GM10266 (cell line): ENCODE measurements around the gene OSM.
"Not testable (repeated sequence)": the region's sequence is repeated elsewhere in the genome, so short reads cannot be mapped to it uniquely, and the experiment has no call there.

Experiments
- DNase-seq: peaks from one replicate; pipeline ENCODE4 v3.0.0; 2012; ENCODE audit errors: extremely low spot score
- TF ChIP-seq, protein P1 (sequence below): IDR thresholded peaks from 2 replicates; pipeline ENCODE4 v1.5.1; 2012; ENCODE audit warnings: mild to moderate bottlenecking, low read depth; ENCODE audit not compliant: control insufficient read depth, insufficient read depth; ENCODE audit errors: missing control alignments

The OSM gene

DNA sequence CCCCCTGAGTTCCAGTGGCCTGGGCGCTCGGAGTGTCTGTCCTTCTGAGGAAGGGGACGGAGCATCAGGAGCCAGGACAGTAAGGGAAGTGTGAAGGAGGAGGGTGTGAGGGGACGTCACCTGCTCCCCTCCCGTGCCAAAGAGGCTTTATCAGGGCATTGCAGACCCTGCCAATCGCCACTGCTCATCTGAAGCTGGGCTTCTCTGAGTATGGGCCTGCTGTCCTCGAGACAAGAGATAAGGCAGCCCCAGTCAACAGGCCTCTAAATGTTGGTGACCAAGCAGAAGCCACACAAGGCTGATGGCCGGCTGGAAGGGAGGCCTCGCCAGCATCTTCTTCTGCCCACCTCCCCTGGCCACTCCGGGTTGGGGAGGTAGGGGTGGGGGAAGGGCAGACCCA lies 49.9 kb downstream of the OSM start:
- TF ChIP-seq, protein P1, sequence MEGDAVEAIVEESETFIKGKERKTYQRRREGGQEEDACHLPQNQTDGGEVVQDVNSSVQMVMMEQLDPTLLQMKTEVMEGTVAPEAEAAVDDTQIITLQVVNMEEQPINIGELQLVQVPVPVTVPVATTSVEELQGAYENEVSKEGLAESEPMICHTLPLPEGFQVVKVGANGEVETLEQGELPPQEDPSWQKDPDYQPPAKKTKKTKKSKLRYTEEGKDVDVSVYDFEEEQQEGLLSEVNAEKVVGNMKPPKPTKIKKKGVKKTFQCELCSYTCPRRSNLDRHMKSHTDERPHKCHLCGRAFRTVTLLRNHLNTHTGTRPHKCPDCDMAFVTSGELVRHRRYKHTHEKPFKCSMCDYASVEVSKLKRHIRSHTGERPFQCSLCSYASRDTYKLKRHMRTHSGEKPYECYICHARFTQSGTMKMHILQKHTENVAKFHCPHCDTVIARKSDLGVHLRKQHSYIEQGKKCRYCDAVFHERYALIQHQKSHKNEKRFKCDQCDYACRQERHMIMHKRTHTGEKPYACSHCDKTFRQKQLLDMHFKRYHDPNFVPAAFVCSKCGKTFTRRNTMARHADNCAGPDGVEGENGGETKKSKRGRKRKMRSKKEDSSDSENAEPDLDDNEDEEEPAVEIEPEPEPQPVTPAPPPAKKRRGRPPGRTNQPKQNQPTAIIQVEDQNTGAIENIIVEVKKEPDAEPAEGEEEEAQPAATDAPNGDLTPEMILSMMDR = no peak
- DNase-seq = no peak

DNA sequence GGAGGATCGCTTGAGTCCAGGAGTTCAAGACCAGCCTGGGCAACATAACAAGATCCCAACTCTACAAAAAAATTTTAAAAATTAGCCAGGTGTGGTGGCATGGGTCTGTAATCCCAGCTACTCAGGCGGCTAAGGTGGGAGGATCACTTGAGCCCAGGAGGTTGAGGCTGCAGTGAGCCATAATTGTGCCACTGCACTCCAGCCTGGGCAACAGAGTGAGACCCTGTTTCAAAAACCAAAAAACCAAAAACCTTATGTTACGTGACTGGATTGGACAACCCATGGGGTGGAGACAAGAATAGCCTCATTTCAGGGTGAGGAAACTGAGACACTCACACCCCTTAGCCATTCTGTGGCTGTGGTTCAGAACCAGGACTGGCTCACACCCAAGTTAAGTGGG lies 50.4 kb downstream of the OSM start:
- DNase-seq = not testable (repeated sequence)

DNA sequence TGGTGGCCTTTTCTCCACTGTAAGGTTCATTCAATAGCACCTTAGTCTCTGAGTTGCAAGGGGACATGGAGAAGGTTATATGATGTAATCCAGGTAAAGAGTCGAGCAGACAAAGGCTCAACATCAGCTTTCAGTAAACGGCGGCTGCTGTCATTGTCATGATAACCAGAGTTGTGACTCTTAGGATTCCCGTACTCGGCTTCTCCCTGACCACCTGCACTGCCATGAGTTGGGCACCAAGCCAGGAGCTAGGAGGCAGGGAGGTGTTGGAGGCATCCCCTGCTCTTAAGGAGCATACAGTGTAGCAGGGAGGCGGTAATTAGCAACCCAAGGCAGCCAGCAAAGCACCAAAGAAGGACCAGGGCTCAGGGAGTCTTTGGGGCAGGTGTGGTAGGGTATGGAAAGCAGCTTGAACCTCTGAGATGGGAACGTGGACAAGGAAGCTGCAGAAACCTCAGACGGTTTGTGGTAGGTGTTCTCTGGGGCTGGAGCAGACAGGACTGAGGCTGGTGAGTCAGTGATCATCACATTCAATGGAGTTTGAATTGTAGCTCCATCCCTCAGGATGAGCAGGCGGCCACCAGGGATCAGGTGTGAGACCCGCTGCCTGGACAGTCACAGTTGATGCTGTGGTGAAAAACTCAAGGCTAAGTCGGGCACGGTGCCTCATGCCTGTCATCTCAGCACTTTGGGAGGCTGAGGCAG lies 51.8 kb downstream of the OSM start:
- no peak for DNase-seq
- TF ChIP-seq, protein P1 = no peak

DNA sequence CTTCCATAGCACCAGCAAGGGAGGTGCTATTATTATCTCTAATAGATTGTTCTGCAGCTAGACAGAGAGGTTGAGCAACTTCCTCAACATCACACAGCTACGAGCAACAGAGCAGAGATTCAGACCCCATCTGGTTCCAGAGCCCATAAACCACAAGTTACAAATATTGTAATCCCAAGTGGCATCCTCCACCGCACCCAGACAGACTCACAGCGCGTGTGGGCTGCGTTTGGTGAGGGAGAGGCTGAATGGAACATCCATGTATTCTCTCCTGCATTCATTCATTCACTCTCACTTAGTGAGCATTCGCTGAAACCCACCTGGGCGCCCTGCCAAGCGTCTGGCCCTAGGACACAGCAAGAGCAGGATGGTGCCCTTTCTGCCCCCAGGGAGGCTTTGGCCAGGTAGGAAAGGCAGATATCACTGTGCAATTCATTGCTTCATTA lies 53.6 kb downstream of the OSM start:
- no peak for DNase-seq
- TF ChIP-seq, protein P1 = no peak
